Effector memory CD8-positive, alpha-beta T cell (primary cell): Measurements from ENCODE around the gene ARHGAP15.

Experiments used
- ATAC-seq: fragments of 150-1000 bp; cut with Tn5 transposase; replicated peaks from 2 replicates; pipeline ENCODE4 v1.10.0; 2021; ENCODE audit warnings: mild to moderate bottlenecking, moderate library complexity
- DNase-seq, 3 experiments: peaks; one replicate each; pipeline ENCODE4 v3.0.0; 2021
- H3K27ac Mint-ChIP-seq, 2 donors: one replicate each; pipeline ENCODE4 v1.8.0; 2022; ENCODE audit warnings: mild to moderate bottlenecking in 2 of 2, mixed read lengths in 2 of 2, moderate library complexity in 2 of 2
- H3K27me3 Mint-ChIP-seq, 2 donors: one replicate each; pipeline ENCODE4 v1.8.0; 2022; ENCODE audit warnings: mixed read lengths in 2 of 2
- H3K36me3 Mint-ChIP-seq: one replicate; pipeline ENCODE4 v1.8.0; 2022; ENCODE audit warnings: mild to moderate bottlenecking, moderate library complexity, mixed read lengths; ENCODE audit not compliant: insufficient read depth
- H3K4me1 Mint-ChIP-seq, 2 donors: one replicate each; pipeline ENCODE4 v1.8.0; 2022; ENCODE audit warnings: low read depth in 2 of 2, mixed read lengths in 2 of 2
- H3K4me3 Mint-ChIP-seq, 2 donors: one replicate each; pipeline ENCODE4 v1.8.0; 2022; ENCODE audit warnings: mild to moderate bottlenecking in 2 of 2, mixed read lengths in 2 of 2, moderate library complexity in 2 of 2
- H3K9me3 Mint-ChIP-seq, 2 donors: one replicate each; pipeline ENCODE4 v1.8.0; 2022; ENCODE audit warnings: mixed read lengths in 2 of 2

ARHGAP15 gene

DNA sequence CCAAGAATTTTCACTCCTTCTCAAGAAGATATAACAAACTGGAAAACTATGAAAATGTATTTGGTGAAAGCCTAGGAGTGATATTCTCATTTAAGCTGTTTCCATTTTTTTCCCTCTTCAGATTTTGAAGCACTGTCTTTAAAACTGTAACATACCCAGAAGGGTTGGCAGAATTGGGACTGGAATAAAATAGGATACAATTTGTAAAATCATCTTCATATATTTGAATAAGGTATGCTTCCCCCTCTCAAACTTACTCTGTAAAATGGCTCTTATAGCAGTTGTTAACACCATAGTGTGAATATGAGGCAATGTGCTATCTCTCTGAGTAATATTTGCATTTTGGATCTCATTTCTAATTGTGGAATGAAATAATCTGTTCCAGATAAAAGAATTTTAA lies 676.4 kb downstream of the ARHGAP15 start:
- DNase-seq (no peak), ATAC-seq (no peak)
- H3K4me3 Mint-ChIP-seq, result no peak overlapping the region
- no peaks in the 10 kb centered on the region for H3K27me3 Mint-ChIP-seq
- peaks cover 7 to 14% of the 10 kb centered on the region in 2 donors for H3K4me1 Mint-ChIP-seq
- H3K36me3 Mint-ChIP-seq, result no peaks in the 10 kb centered on the region
- no peaks in the 10 kb centered on the region for H3K9me3 Mint-ChIP-seq
- no peak overlapping the region for H3K27ac Mint-ChIP-seq

DNA sequence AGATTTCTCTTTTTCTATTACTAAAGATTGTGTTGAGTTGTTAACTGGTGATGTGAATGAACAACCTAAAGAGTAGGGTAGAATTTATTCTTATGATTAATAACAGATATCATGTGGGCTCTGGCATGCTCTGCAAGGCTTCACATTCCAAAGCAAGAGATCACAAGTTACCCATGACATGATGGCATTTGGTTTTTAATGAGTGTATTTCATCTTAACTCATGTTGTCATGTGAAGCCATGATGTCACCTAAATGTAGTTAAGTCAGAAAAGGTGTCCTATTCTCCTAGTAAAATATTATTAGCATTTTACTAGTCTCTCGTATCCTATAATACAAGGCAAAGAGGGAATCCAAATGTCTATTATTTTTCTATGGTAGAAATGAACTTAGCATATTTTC lies 678.0 kb downstream of the ARHGAP15 start:
- ATAC-seq (no peak), DNase-seq (no peak)
- H3K9me3 Mint-ChIP-seq, result no peaks in the 10 kb centered on the region
- H3K4me1 Mint-ChIP-seq, result peaks cover 7 to 9% of the 10 kb centered on the region in 2 donors
- no peak overlapping the region for H3K27ac Mint-ChIP-seq
- H3K27me3 Mint-ChIP-seq, result no peaks in the 10 kb centered on the region
- H3K36me3 Mint-ChIP-seq, result no peaks in the 10 kb centered on the region
- no peak overlapping the region for H3K4me3 Mint-ChIP-seq

GRCh38 chr2:143807671-143808070 lies 678.5 kb downstream of the ARHGAP15 start:
- H3K36me3 Mint-ChIP-seq, result no peaks in the 10 kb centered on the region
- ATAC-seq (no peak), DNase-seq (no peak)
- no peaks in the 10 kb centered on the region for H3K27me3 Mint-ChIP-seq
- H3K9me3 Mint-ChIP-seq, result no peaks in the 10 kb centered on the region
- H3K4me1 Mint-ChIP-seq, result peaks cover 6% of the 10 kb centered on the region in 2 donors
- H3K4me3 Mint-ChIP-seq, result no peak overlapping the region
- H3K27ac Mint-ChIP-seq, result no peak overlapping the region

DNA sequence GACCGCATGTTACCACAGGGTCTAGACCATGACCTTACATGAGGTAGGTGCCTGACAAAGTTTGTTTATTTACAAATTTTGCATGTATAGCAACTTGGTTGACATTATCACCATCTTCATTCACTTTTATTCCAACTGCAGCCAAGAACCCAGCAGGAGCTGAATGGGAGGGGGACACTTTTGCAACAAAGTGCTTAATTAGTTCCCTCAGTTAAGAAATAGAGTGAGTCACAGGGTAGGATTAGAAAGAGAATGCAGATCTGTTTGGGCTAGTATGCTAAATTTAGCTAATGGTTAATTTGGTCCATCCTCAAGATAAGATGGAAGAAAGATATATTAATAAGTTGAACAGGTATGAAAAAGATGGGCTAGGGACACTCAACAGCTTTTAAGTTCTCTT lies 678.9 kb downstream of the ARHGAP15 start:
- DNase-seq, result no peak
- H3K4me3 Mint-ChIP-seq, result no peak overlapping the region
- peaks cover 1% of the 10 kb centered on the region in 2 donors for H3K4me1 Mint-ChIP-seq
- H3K27me3 Mint-ChIP-seq, result no peaks in the 10 kb centered on the region
- no peaks in the 10 kb centered on the region for H3K9me3 Mint-ChIP-seq
- no peaks in the 10 kb centered on the region for H3K36me3 Mint-ChIP-seq
- H3K27ac Mint-ChIP-seq, result no peak overlapping the region
- ATAC-seq, result no peak

DNA sequence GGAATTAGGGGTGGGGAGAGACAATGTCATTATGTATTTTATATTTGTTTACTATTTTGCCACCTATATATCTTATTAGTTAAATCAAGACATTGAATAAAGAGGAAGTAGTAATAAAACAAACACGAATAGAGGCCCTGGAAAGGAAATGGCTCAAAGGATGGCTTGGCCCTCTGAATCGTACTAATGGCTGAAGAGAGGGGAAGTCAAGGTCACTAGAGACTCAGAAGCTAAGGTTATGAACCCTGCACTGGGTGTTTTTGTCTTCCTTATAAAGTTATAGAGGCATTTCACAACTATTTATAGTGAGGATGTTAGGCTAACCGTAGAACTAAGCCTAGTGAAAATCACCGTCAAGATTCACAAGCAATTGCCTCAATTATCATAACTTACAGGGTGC lies 685.9 kb downstream of the ARHGAP15 start:
- Mint-ChIP-seq H3K9me3 (no peaks in the 10 kb centered on the region), H3K4me1 (no peaks in the 10 kb centered on the region), H3K27ac (no peak overlapping the region), H3K4me3 (no peak overlapping the region), H3K27me3 (no peaks in the 10 kb centered on the region), H3K36me3 (no peaks in the 10 kb centered on the region)
- ATAC-seq (no peak), DNase-seq (no peak)

GRCh38 chr2:143816916-143817315 lies 687.7 kb downstream of the ARHGAP15 start:
- DNase-seq (no peak), ATAC-seq (no peak)
- Mint-ChIP-seq H3K4me1 (no peaks in the 10 kb centered on the region), H3K27ac (no peak overlapping the region), H3K27me3 (no peaks in the 10 kb centered on the region), H3K9me3 (no peaks in the 10 kb centered on the region), H3K36me3 (no peaks in the 10 kb centered on the region), H3K4me3 (no peak overlapping the region)
